Measurements from ENCODE around the gene SPA17. TPM values are rescaled to one million over a fixed set of nuclear protein-coding genes. Genes with fewer than 3 reads are reported as not detected.
A peak's percentile ranks its signal among the peaks of the same experiment; 100 is the strongest.

Gene SPA17
- total and polyA plus RNA-seq, 9 of the 15 experiments (the other 6 are each of a cell fraction or from before 2014, with no cell fraction given): 6.0 to 19.5 (median 12.6) TPM

DNA sequence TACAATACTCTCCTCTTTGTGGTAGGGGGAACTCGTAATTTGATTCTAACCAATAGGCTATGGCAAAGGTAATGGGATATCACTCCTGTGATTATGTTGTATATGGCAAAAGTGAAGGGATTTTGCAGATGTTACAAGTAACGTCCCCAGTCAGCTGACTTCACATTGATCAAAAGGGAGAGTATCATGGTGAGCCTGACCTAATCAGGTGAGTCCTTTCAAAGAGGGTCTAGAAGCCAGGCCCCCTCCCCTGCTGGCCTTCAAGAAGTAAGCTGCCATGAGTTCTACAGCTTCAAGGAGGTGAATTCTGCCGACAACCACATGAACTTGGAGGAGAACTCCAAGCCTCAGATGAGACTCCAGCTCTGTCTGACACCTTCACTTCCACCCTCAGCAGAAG lies 31.1 kb upstream of the SPA17 start (continued):
- TF ChIP-seq POLR3G (IDR thresholded peaks at IDR 0.05; ENCODE audit: extremely low read depth, insufficient read length, insufficient replicate concordance) (no peak), ZNF384 (IDR thresholded peaks at IDR 0.05; ENCODE audit: low read depth, low read length) (no peak), NFXL1 (CRISPR knock-in tag; IDR thresholded peaks at IDR 0.05) (no peak), FOXM1 (IDR thresholded peaks at IDR 0.05; ENCODE audit: low read depth) (0 out of 2 replicates have a peak, but pooled peaks have one; percentile 12), FOXM1 (CRISPR knock-in tag; IDR thresholded peaks at IDR 0.05; ENCODE audit: low read depth) (no peak), TGIF2 (CRISPR knock-in tag; IDR thresholded peaks at IDR 0.05) (no peak), RBM34 (IDR thresholded peaks at IDR 0.05; ENCODE audit: borderline replicate concordance, insufficient read depth, low read length) (no peak), THAP7 (CRISPR knock-in tag; IDR thresholded peaks at IDR 0.05) (no peak), ZBED1 (IDR thresholded peaks at IDR 0.05) (no peak), ZNF12 (CRISPR knock-in tag; IDR thresholded peaks at IDR 0.05) (no peak), EGR1 (conservative IDR thresholded peaks at IDR 0.05) (no peak), OTX1 (CRISPR knock-in tag; IDR thresholded peaks at IDR 0.05) (no peak), ZNF134 (CRISPR knock-in tag; conservative IDR thresholded peaks at IDR 0.05) (peak; percentile 99), HDAC2 (IDR thresholded peaks at IDR 0.05) (no peak), ZNF239 (CRISPR knock-in tag; IDR thresholded peaks at IDR 0.05) (no peak), IRF2 (CRISPR knock-in tag; IDR thresholded peaks at IDR 0.05) (no peak), RBM25 (IDR thresholded peaks at IDR 0.05; ENCODE audit: low read depth, low read length, severe bottlenecking) (peak; percentile 57), HOMEZ (CRISPR knock-in tag; IDR thresholded peaks at IDR 0.05) (no peak)
- TF ChIP-seq, protein P1, sequence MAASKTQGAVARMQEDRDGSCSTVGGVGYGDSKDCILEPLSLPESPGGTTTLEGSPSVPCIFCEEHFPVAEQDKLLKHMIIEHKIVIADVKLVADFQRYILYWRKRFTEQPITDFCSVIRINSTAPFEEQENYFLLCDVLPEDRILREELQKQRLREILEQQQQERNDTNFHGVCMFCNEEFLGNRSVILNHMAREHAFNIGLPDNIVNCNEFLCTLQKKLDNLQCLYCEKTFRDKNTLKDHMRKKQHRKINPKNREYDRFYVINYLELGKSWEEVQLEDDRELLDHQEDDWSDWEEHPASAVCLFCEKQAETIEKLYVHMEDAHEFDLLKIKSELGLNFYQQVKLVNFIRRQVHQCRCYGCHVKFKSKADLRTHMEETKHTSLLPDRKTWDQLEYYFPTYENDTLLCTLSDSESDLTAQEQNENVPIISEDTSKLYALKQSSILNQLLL (CRISPR knock-in tag; IDR thresholded peaks at IDR 0.05; ENCODE audit: borderline replicate concordance): no peak

Data from K562 (cell line).